NCI-H2171 treated with DMSO at 0.1 percent for 48 hours (cell line): ENCODE measurements around the gene NLRP12.
"Not testable (repeated sequence)": the region's sequence is repeated elsewhere in the genome, so short reads cannot be mapped to it uniquely, and the experiment has no call there.

Experiments
- DNase-seq: peaks from one replicate; lab custom pipeline; 2025; lab: John Stamatoyannopoulos, UW

Gene NLRP12

DNA sequence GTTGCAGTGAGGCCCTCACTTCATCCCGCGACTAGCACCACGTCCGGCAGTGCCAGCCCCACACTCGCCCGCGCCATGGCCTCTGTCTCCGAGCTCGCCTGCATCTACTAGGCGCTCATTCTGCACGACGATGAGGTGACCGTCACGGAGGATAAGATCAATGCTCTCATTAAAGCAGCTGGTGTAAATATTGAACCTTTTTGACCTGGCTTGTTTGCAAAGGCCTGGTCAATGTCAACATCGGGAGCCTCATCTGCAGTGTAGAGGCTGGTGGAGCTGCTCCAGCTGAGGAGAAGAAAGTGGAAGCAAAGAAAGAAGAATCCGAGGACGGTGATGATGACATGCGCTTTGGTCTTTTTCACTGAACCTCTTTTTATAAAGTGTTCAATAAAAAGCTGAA lies 48.6 kb downstream of the NLRP12 start:
- no peak for DNase-seq

DNA sequence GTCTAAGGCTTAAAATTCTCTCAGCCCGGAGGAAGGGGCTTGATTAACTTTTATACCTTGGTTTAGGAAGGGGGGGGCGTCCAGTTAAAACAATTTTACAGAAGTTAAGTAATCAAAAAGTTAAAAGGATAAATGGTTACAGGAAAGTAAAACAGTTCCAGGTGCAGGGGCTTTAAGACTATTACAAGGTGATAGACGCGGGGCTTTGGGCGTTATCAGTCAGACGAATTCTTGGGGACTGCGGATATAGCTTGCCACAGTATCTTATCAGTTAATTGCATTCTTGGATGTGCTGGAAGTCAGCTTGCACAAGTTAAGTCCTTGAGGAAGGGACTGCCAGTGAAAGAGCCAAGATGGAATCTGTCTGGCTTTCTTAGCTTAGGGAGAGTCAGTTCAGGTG lies 49.6 kb downstream of the NLRP12 start:
- not testable (repeated sequence) for DNase-seq

DNA sequence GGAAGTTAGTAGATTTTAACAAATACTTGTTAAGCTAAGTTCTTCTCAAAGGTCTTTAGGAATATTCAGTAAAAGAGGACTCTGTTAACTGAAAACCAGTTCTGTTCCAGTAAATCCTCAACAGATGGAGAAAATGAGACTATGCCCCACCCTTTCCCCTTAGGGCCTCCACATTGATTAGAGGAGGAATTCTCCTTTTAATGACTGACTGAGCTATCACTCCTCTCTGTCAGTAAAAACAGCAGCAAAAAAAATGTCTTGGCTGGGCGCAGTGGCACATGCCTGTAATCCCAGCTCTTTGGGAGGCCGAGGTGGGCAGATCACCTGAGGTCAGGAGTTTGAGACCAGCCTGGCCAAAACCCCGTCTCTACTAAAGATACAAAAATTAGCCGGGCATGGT lies 50.1 kb downstream of the NLRP12 start:
- DNase-seq: no peak

DNA sequence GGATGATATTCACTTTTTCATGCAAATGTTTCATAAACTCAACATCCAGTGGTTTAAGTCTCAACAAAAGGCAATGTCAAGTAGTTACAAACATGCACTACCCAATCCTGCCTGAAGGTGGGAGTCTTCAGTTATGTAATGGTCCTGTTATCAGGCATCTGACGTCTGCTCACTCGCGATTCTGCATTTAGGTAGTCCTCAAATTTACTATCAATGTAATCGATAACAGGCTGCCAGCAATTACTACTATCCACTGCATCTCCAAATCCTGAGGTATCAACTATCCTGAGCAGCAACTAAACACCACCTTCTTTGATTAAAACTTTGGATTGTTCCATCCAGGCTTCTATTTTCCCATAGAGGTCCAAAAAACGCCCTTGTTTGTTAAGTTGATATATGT lies 51.2 kb downstream of the NLRP12 start:
- DNase-seq: peak; percentile 2

DNA sequence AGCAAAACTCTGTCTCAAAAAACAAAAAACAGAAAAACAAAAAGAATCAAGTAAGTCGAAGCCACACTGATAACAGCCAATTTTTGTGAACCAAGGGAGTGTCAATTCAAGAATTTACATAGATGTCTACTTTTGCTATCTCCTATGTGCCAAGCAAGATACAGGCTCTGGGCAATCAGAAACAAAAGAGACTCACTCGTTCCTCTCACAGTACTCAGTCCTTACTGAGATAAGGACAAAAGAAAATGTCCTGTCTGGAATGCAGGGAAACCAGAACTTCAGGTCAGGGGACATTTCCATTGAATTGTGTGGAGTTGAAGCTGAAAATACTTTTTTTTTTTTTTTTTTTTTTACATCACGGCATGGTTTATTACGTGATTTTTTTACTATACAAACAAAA lies 53.0 kb downstream of the NLRP12 start:
- DNase-seq: no peak

DNA sequence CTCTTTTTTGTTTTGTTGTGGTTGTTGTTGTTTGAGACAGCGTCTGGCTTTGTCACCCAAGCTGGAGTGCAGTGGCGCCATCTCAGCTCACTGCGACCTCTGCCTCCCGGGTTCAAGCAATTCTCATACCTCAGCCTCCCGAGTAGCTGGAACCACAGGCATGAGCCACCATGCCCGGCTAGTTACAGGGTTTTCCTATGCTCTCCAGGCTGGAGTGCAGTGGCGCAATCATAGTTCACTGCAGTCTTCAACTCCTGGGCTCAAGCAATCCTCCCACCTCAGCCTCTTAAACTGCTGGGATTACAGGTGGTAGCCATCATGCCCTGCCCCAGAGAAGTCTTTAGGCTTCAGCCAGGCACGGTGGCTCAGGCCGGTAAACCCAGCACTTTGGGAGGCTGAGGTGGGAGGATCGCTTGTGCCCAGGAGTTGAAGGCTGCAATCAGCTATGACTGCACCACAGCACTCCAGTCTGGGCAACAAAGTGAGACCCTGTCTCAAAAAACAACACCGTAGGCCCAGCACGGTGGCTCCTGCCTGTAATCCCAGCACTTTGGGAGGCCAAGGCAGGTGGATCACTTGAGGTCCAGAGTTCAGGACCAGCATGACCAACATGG lies 54.3 kb downstream of the NLRP12 start:
- not testable (repeated sequence) for DNase-seq

DNA sequence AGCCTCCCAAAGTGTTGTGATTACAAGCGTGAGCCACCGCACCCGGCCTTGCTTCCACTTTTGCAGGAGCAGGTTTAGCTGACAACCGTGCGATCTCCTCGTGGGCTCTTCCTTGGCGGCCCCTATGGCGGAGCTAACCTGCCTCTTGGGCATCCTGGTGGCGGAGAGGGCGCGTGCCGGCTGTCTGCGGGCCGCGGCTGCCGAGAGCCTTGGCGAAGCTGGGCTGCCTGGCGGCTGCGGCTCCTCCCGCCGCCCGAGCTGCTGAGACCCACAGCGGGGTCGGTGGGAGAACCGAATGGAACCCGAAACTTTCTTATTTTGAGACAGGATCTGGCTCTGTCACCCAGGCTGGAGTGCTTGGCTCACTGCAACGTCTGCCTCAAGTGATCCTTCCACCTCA lies 55.7 kb downstream of the NLRP12 start:
- no peak for DNase-seq

DNA sequence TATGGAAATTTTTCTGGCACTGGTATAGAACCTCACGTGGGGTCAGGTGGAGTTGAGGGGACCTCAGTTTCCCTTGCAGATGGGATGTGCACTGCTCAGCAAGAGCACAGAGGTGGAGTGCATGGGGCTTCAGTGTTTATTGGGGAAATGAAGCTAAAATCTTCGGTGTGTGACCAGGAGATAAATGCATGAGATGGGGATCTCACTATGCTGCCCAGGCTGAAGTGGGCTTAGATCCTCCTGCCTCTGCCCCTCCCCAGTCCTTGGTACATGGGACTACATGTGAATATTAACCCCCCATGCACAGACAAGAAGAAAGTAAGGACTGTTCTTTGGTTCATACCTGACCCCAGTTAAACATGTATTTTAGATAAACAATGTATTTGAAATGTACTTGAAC lies 65.1 kb downstream of the NLRP12 start:
- DNase-seq: not testable (repeated sequence)
